Stimulated activated naive CD8-positive, alpha-beta T cell treated with anti-CD3 and anti-CD28 coated beads, Interleukin-15, Interleukin-2, amounts not matched to agents 100 U/mL and 50 U/mL, for 24 hours (primary cell): Measurements from ENCODE around the gene TGFBR2.

Experiments used
- ATAC-seq: fragments of 150-1000 bp; cut with Tn5 transposase; one replicate; pipeline ENCODE4 v1.10.0; 2021
- DNase-seq: peaks from one replicate; pipeline ENCODE4 v3.0.0; 2021

The TGFBR2 gene

GRCh38 chr3:30606301-30607031 lies at the start of gene TGFBR2:
TSS of gene TGFBR2 (plus strand) at chr3:30606601. CDS start at chr3:30606884, 283 bp downstream.
- ATAC-seq: peak; percentile 82
- DNase-seq: peak; percentile 91

- no peak for ATAC-seq
- DNase-seq: no peak
These were observed 48.6 kb upstream of the TGFBR2 start for GRCh38 chr3:30557746-30558303.

- no peak for ATAC-seq
- no peak for DNase-seq
These were observed 42.4 kb upstream of the TGFBR2 start for GRCh38 chr3:30563956-30564355.

- no peak for ATAC-seq
- no peak for DNase-seq
These were observed 39.2 kb upstream of the TGFBR2 start for GRCh38 chr3:30567139-30567753.

GRCh38 chr3:30576946-30577345 lies 29.5 kb upstream of the TGFBR2 start:
- ATAC-seq: no peak

GRCh38 chr3:30577788-30578187 lies 28.6 kb upstream of the TGFBR2 start:
- DNase-seq: no peak
- peak; percentile 49 for ATAC-seq

More at GRCh38 chr3:30576946-30577345, 29.5 kb upstream of the TGFBR2 start:
- no peak for DNase-seq

- ATAC-seq (no peak), DNase-seq (no peak)
These were observed 27.9 kb upstream of the TGFBR2 start for GRCh38 chr3:30578479-30578878.

- ATAC-seq (no peak), DNase-seq (no peak)
These were observed 27.3 kb upstream of the TGFBR2 start for GRCh38 chr3:30578986-30579579.

- DNase-seq (no peak), ATAC-seq (no peak)
These were observed 25.3 kb upstream of the TGFBR2 start for GRCh38 chr3:30581067-30581585.

- no peak for DNase-seq
- ATAC-seq: no peak
These were observed 24.4 kb upstream of the TGFBR2 start for GRCh38 chr3:30581982-30582381.

- DNase-seq: no peak
- ATAC-seq: no peak
These were observed 22.4 kb upstream of the TGFBR2 start for GRCh38 chr3:30583973-30584372.

GRCh38 chr3:30585654-30586053 lies 20.7 kb upstream of the TGFBR2 start:
- DNase-seq: no peak
- ATAC-seq: no peak

- ATAC-seq: no peak
- no peak for DNase-seq
These were observed 20.1 kb upstream of the TGFBR2 start for GRCh38 chr3:30586096-30586805.

- no peak for ATAC-seq
- DNase-seq: no peak
These were observed 19.5 kb upstream of the TGFBR2 start for GRCh38 chr3:30586806-30587486.

- DNase-seq (no peak), ATAC-seq (no peak)
These were observed 18.5 kb upstream of the TGFBR2 start for GRCh38 chr3:30587904-30588303.

GRCh38 chr3:30596152-30596551 lies 10.2 kb upstream of the TGFBR2 start:
- ATAC-seq: no peak
- no peak for DNase-seq

GRCh38 chr3:30597131-30597768 lies 9.2 kb upstream of the TGFBR2 start:
- no peak for DNase-seq

GRCh38 chr3:30597769-30598134 lies 8.6 kb upstream of the TGFBR2 start:
- DNase-seq: no peak

More at GRCh38 chr3:30597131-30597768, 9.2 kb upstream of the TGFBR2 start:
- no peak for ATAC-seq

GRCh38 chr3:30598668-30599545 lies 7.5 kb upstream of the TGFBR2 start:
- ATAC-seq (peak; percentile 79), DNase-seq (no peak)

More at GRCh38 chr3:30597769-30598134, 8.6 kb upstream of the TGFBR2 start:
- no peak for ATAC-seq

- ATAC-seq (no peak), DNase-seq (no peak)
These were observed 5.8 kb upstream of the TGFBR2 start for GRCh38 chr3:30600572-30600971.
